GM12878 (cell line): ENCODE results near the gene LMF1. TPM values are rescaled to one million over a fixed set of nuclear protein-coding genes. Genes with fewer than 3 reads are reported as not detected.
"Not testable (repeated sequence)": the region's sequence is repeated elsewhere in the genome, so short reads cannot be mapped to it uniquely, and the experiment has no call there.

Experiments used
- ATAC-seq: fragments of 200-7000 bp; cut with Tn5 transposase; 3 replicates; pipeline ENCODE4 v1.9.1; 2020; ENCODE audit warnings: mild to moderate bottlenecking, moderate library complexity
- BruUV-seq: library from RNA; stranded (reverse); fragments of 400-500 nt; replicated peaks from 2 replicates; lab custom pipeline; 2021; lab: Mats Ljungman, UMichigan
- CTCF ChIA-PET: fragments of 300-600 bp; sonication (Branson Sonifier 250); formaldehyde crosslinking; extraction: SDS; loops from one replicate; lab custom pipeline; 2021; ENCODE audit warnings: inconsistent platforms; lab: Yijun Ruan, JAX
- POLR2A ChIA-PET: fragments of 350-600 bp; formaldehyde crosslinking; extraction: SDS; loops from one replicate; lab custom pipeline; 2021; ENCODE audit warnings: inconsistent platforms; lab: Charles Lee
- RAD21 ChIA-PET: fragments of 300-600 bp; sonication (Branson Sonifier 250); formaldehyde crosslinking; loops from one replicate; lab custom pipeline; 2023; ENCODE audit warnings: antibody characterized with exemption; ENCODE audit not compliant: unreplicated experiment; lab: Charles Lee
- SMC1A ChIA-PET: fragments of 300-600 bp; sonication (Branson Sonifier 250); formaldehyde crosslinking; loops from one replicate; lab custom pipeline; 2023; ENCODE audit not compliant: unreplicated experiment, uncharacterized antibody; lab: Charles Lee
- DNase-seq: peaks from one replicate; pipeline ENCODE4 v3.0.0-alpha.2; 2011; ENCODE audit warnings: low read depth, low spot score
- FAIRE-seq: peaks from 3 replicates; lab custom pipeline; 2011; peaks lifted over from hg19 to GRCh38; lab: Jason Lieb, UNC
- H2AFZ ChIP-seq: 2 replicates; pipeline ENCODE4 v1.6.0; 2011; ENCODE audit warnings: low read depth, low read length, control low read depth; ENCODE audit not compliant: control insufficient read depth
- H3K27ac ChIP-seq: 2 replicates; pipeline ENCODE4 v1.5.1; 2011; ENCODE audit warnings: control low read depth; ENCODE audit not compliant: control insufficient read depth, insufficient read depth
- H3K27me3 ChIP-seq, 2 experiments: replicated peaks in 1 of 2; 2 replicates each; pipeline versions ENCODE4 v1.6.0 to v1.6.1; 2011; ENCODE audit warnings: low read length in 1 of 2; ENCODE audit not compliant: control insufficient read depth in 2 of 2, insufficient read depth in 2 of 2
- H3K36me3 ChIP-seq, 2 experiments: 2 replicates each; pipeline ENCODE4 v1.5.1; 2011; ENCODE audit warnings: low read length in 1 of 2; ENCODE audit not compliant: control insufficient read depth in 2 of 2, insufficient read depth in 2 of 2
- H3K4me1 ChIP-seq: 2 replicates; pipeline ENCODE4 v1.6.1; 2011; ENCODE audit warnings: mild to moderate bottlenecking, low read length, moderate library complexity, mixed read lengths; ENCODE audit not compliant: control insufficient read depth, insufficient read depth
- H3K4me2 ChIP-seq: 2 replicates; pipeline ENCODE4 v1.6.0; 2011; ENCODE audit warnings: control low read depth; ENCODE audit not compliant: control insufficient read depth, insufficient read depth
- H3K4me3 ChIP-seq: fragments of 200-600 bp; sonication (generic); 2 replicates; pipeline ENCODE4 v1.5.1; 2016
- H3K79me2 ChIP-seq: 2 replicates; pipeline ENCODE4 v1.6.0; 2011; ENCODE audit warnings: low read length; ENCODE audit not compliant: control insufficient read depth, insufficient read depth
- H3K9ac ChIP-seq: 2 replicates; pipeline ENCODE4 v1.8.0; 2011; ENCODE audit warnings: low read length, control low read depth, mixed read lengths; ENCODE audit not compliant: control insufficient read depth, insufficient read depth
- H3K9me3 ChIP-seq: replicated peaks from 3 replicates; pipeline ENCODE4 v1.5.1; 2011; ENCODE audit warnings: mild to moderate bottlenecking, low read length; ENCODE audit not compliant: control insufficient read depth, insufficient read depth
- H4K20me1 ChIP-seq: 2 replicates; pipeline ENCODE4 v1.6.0; 2011; ENCODE audit not compliant: control insufficient read depth, insufficient read depth
- CBX3 ChIP-seq: fragments of 200-600 bp; sonication (generic); IDR thresholded peaks from 2 replicates; pipeline ENCODE4 v1.6.1; 2016; ENCODE audit warnings: low read depth, borderline replicate concordance
- IKZF1 ChIP-seq: fragments of 450-650 bp; conservative IDR thresholded peaks from 2 replicates; pipeline ENCODE4 v1.6.1; 2017; ENCODE audit warnings: antibody characterized with exemption, mild to moderate bottlenecking
- MYC ChIP-seq: IDR thresholded peaks from 2 replicates; pipeline ENCODE4 v1.6.1; 2011; ENCODE audit warnings: mild to moderate bottlenecking, low read length, moderate library complexity, inconsistent platforms; ENCODE audit not compliant: insufficient read depth, insufficient replicate concordance, insufficient read length, severe bottlenecking
- NFXL1 ChIP-seq: fragments of 450-650 bp; IDR thresholded peaks from 2 replicates; pipeline ENCODE4 v1.6.1; 2017; ENCODE audit warnings: antibody characterized with exemption, mild to moderate bottlenecking, borderline replicate concordance
- PAX8 ChIP-seq: fragments of 450-650 bp; IDR thresholded peaks from 2 replicates; pipeline ENCODE4 v1.6.1; 2017; ENCODE audit warnings: mild to moderate bottlenecking, moderate library complexity
- RB1 ChIP-seq: fragments of 450-650 bp; formaldehyde crosslinking; IDR thresholded peaks from 2 replicates; pipeline ENCODE4 v1.6.1; 2017; ENCODE audit warnings: mild to moderate bottlenecking, borderline replicate concordance
- RUNX3 ChIP-seq: IDR thresholded peaks from 2 replicates; pipeline ENCODE4 v1.6.1; 2012; ENCODE audit warnings: low read length, inconsistent platforms
- TCF7 ChIP-seq: IDR thresholded peaks from 2 replicates; pipeline ENCODE4 v1.6.1; 2014; ENCODE audit warnings: antibody characterized with exemption, borderline replicate concordance
- YBX1 ChIP-seq: fragments of 450-650 bp; IDR thresholded peaks from 2 replicates; pipeline ENCODE4 v1.6.1; 2016; ENCODE audit warnings: antibody characterized with exemption
- WGBS: methylation state at CpG from one replicate; pipeline ENCODE4 v1.1.6; 2016; ENCODE audit warnings: low lambda C conversion rate; ENCODE audit not compliant: insufficient replicate concordance, insufficient coverage; ENCODE audit errors: missing lambda C conversion rate; 5-methylcytosine and 5-hydroxymethylcytosine counted together
- in situ Hi-C: fragments of 300-500 bp; cut with MboI; formaldehyde crosslinking; loops from 9 replicates; pipeline ENCODE4 v1.14.3; 2018; ENCODE audit warnings: mixed read lengths
- intact Hi-C: fragments of 100-400 bp; cut with micrococcal nuclease; formaldehyde crosslinking; loops from one replicate; pipeline ENCODE4 v1.14.2; 2022; ENCODE audit not compliant: unreplicated experiment
- polyA plus RNA-seq, 11 experiments: library from polyadenylated mRNA; depleted of rRNA in 4 of 11; unstranded in 6 of 11; stranded (reverse) in 5 of 11; fragments of >200 nt; fragmentation: Nextera tagmentation in 4 of 11; fragmentation: Illumina TruSeq in 1 of 11; extraction: Ambion mirVana in 4 of 11; extraction: Trizol in 1 of 11; gene quantifications; 1 replicate in 1 of 11; 2 replicates in 10 of 11; pipeline versions ENCODE4 v1.2.1 to v1.2.3, GENCODE V29; 2011 to 2016; ENCODE audit warnings: inconsistent platforms in 2 of 11, missing spikeins in 2 of 11, low read depth in 1 of 11
- total RNA-seq, 4 experiments: library from RNA; depleted of rRNA in 3 of 4; stranded (reverse); fragments of >200 nt in 3 of 4; fragmentation: Illumina TruSeq in 1 of 4; extraction: Trizol in 1 of 4; gene quantifications; 2 replicates each; pipeline versions ENCODE4 v1.2.1 to v1.2.3, GENCODE V29; 2013 to 2021
- TF ChIP-seq, protein P1 (sequence below): fragments of 450-650 bp; IDR thresholded peaks from 2 replicates; pipeline ENCODE4 v1.6.1; 2017; ENCODE audit warnings: mild to moderate bottlenecking, moderate library complexity

LMF1 gene
- total and polyA plus RNA-seq, 10 of the 15 experiments (the other 5 are each of a cell fraction or from before 2014, with no cell fraction given), result 0.18 to 3.2 (median 1.4) TPM; not detected in 1

DNA sequence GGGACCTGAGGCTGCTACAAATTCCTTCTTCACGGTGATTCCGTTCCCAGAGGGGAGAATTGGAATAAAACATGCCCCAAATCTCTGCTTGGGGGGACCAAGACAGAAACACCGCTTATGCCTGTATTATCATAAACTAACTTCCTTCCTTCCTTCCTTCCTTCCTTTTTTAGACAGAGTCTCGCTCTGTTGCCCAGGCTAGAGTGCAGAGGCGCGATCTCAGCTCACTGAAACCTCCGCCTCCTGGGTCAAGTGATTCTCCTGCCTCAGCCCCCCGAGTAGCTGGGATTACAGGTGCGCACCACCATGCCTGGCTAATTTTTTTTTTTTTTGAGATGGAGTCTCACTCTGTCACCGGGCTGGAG is 150.8 kb downstream of the LMF1 start:
- H3K4me3 ChIP-seq, POLR2A ChIA-PET, H3K27ac ChIP-seq, in situ Hi-C loops, H3K9ac ChIP-seq, H3K36me3 ChIP-seq, H4K20me1 ChIP-seq, RAD21 ChIA-PET, H3K27me3 ChIP-seq, intact Hi-C loops, DNase-seq, H2AFZ ChIP-seq, ATAC-seq, H3K79me2 ChIP-seq, H3K4me2 ChIP-seq, CTCF ChIA-PET, BruUV-seq, H3K9me3 ChIP-seq, FAIRE-seq, H3K4me1 ChIP-seq: not testable (repeated sequence)
- 9% methylated on average over 10 of the region's 10 CpGs for WGBS
- SMC1A ChIA-PET, result interaction anchor here (0.6 kb wide), 1 partner anchor 82 kb away, joined by 3 read pairs; no protein-coding TSS in a partner anchor

GRCh38 chr16:819336-820043 is 151.3 kb downstream of the LMF1 start:
- in situ Hi-C loops (no loop called here), intact Hi-C loops (no loop called here)
- Histone ChIP-seq H4K20me1 (no peaks in the 10 kb centered on the region), H3K4me3 (no peak overlapping the region), H3K9ac (no peak overlapping the region), H3K36me3 (no peaks in the 10 kb centered on the region), H3K27ac (no peak overlapping the region), H3K27me3 (no peaks in the 10 kb centered on the region; a peak in 1 of 4 replicates), H3K4me2 (no peak overlapping the region), H3K9me3 (no peaks in the 10 kb centered on the region; the same call in 2 of the 3 replicates), H3K79me2 (no peaks in the 10 kb centered on the region), H3K4me1 (no peaks in the 10 kb centered on the region), H2AFZ (no peak overlapping the region)
- 5% methylated on average over 23 of the region's 23 CpGs for WGBS
- DNase-seq (no peak), FAIRE-seq (no peak), ATAC-seq (no peak)
- BruUV-seq, result no TSS peak
- CTCF ChIA-PET, result no interaction called here
- RAD21 ChIA-PET, result no interaction called here
- SMC1A ChIA-PET, result interaction anchor here (0.6 kb wide), 1 partner anchor 81 kb away, joined by 3 read pairs; no protein-coding TSS in a partner anchor
- POLR2A ChIA-PET, result no interaction called here
- TF ChIP-seq CBX3 (no peak), IKZF1 (no peak), MYC (no peak), PAX8 (no peak), NFXL1 (no peak), TCF7 (no peak), RUNX3 (no peak), YBX1 (no peak), RB1 (no peak)
- TF ChIP-seq, protein P1, sequence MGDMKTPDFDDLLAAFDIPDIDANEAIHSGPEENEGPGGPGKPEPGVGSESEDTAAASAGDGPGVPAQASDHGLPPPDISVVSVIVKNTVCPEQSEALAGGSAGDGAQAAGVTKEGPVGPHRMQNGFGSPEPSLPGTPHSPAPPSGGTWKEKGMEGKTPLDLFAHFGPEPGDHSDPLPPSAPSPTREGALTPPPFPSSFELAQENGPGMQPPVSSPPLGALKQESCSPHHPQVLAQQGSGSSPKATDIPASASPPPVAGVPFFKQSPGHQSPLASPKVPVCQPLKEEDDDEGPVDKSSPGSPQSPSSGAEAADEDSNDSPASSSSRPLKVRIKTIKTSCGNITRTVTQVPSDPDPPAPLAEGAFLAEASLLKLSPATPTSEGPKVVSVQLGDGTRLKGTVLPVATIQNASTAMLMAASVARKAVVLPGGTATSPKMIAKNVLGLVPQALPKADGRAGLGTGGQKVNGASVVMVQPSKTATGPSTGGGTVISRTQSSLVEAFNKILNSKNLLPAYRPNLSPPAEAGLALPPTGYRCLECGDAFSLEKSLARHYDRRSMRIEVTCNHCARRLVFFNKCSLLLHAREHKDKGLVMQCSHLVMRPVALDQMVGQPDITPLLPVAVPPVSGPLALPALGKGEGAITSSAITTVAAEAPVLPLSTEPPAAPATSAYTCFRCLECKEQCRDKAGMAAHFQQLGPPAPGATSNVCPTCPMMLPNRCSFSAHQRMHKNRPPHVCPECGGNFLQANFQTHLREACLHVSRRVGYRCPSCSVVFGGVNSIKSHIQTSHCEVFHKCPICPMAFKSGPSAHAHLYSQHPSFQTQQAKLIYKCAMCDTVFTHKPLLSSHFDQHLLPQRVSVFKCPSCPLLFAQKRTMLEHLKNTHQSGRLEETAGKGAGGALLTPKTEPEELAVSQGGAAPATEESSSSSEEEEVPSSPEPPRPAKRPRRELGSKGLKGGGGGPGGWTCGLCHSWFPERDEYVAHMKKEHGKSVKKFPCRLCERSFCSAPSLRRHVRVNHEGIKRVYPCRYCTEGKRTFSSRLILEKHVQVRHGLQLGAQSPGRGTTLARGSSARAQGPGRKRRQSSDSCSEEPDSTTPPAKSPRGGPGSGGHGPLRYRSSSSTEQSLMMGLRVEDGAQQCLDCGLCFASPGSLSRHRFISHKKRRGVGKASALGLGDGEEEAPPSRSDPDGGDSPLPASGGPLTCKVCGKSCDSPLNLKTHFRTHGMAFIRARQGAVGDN, result no peak
